ENCODE results near the gene NUBP2.

NUBP2 gene

DNA sequence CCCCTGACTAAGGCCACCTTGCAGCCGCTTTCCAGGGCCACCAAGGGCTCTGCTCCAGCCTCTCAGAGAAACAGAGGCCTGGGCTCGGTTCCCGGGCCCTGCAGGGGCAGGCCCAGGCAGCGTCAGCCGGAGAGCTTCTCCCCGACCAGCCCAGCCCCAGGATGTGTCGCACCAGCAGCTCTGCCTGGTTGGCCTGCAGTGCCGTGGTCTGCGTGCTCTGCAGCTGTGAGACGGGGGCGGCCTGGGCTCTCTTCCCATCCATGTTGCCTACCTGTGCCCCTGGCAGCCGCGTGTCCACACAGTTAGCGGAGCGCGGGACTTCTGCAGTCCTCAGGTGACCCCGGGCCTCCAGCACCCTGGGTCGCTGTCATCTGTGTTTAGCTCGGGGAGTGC, 5.9 kb downstream of the NUBP2 start:
- DNase-seq (ENCODE audit: low spot score) = no peak
- TF ChIP-seq, protein P1, sequence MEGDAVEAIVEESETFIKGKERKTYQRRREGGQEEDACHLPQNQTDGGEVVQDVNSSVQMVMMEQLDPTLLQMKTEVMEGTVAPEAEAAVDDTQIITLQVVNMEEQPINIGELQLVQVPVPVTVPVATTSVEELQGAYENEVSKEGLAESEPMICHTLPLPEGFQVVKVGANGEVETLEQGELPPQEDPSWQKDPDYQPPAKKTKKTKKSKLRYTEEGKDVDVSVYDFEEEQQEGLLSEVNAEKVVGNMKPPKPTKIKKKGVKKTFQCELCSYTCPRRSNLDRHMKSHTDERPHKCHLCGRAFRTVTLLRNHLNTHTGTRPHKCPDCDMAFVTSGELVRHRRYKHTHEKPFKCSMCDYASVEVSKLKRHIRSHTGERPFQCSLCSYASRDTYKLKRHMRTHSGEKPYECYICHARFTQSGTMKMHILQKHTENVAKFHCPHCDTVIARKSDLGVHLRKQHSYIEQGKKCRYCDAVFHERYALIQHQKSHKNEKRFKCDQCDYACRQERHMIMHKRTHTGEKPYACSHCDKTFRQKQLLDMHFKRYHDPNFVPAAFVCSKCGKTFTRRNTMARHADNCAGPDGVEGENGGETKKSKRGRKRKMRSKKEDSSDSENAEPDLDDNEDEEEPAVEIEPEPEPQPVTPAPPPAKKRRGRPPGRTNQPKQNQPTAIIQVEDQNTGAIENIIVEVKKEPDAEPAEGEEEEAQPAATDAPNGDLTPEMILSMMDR (IDR thresholded peaks at IDR 0.05; ENCODE audit: extremely low read depth, missing control alignments) = no peak

DNA sequence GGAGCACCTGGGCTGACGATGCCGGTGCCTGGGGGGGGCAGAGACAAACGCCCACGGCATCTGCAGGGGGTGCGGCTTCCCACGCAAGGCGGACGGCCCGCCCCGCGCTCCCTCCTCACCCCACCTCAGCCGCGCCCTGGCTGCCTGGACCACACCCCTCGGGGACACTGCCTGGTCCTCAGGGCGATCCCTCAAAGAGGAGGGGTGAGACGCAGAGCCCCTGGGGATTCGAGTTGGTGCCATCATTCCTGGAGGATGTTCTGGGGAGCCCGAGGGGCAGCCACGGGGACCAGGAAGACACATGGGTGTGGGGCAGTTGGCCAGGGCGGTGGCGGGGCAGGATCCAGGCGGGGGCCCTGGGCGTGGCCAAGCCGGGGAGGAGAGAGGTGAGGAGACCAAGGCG, 6.9 kb downstream of the NUBP2 start:
- TF ChIP-seq, protein P1 (IDR thresholded peaks at IDR 0.05; ENCODE audit: extremely low read depth, missing control alignments) = no peak
- DNase-seq (ENCODE audit: low spot score) = no peak

DNA sequence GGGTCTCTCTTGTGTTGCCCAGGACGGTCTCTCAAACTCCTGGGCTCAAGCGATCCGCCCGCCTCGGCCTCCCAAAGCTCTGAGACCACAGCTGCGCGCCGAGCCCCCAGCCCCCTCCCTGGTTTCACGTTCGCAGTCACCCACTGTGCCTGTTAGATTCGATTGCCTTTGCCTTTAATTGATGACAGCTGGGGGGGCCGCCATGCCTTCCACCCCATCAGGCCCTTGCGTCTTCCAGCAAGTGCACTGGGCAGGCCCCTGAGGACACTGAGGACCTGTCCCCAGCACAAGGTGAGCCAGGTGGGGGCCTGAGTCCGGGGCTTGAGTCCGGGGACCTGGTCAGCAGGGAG, 7.5 kb downstream of the NUBP2 start:
- TF ChIP-seq, protein P1 (IDR thresholded peaks at IDR 0.05; ENCODE audit: extremely low read depth, missing control alignments) = no peak
- no peak for DNase-seq (ENCODE audit: low spot score)

DNA sequence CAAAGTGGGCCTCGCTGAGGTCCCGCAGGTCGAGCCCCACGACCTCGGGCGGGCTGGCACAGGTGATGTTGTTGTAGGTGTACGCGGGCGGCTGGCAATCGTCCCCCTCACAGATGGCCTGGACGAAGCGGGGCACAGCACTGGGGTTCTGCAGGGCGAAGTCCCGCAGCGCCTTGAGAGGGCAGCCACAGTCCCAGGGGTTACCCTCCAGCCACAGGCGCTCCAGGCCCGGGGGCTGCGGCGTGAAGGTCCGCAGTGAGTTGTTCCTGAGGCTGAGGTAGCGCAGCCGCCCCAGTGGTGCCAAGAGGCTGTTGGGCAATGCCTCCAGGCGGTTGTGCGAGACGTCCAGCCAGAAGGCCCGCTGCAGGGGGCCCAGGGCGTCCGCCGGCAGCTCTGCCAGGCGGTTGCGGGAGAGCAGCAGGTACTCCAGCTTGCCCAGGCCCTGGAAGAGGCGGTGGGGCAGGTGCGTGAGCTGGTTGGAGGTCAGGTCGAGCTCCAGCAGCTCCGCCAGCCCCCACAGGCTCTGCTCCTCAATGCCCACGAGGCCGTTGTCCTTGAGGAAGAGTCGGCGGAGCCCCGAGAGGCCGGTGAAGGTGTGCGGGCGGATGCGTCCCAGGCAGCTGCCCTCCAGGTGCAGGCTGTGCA, 8.0 kb downstream of the NUBP2 start:
- TF ChIP-seq, protein P1 (IDR thresholded peaks at IDR 0.05; ENCODE audit: extremely low read depth, missing control alignments) = no peak

DNA sequence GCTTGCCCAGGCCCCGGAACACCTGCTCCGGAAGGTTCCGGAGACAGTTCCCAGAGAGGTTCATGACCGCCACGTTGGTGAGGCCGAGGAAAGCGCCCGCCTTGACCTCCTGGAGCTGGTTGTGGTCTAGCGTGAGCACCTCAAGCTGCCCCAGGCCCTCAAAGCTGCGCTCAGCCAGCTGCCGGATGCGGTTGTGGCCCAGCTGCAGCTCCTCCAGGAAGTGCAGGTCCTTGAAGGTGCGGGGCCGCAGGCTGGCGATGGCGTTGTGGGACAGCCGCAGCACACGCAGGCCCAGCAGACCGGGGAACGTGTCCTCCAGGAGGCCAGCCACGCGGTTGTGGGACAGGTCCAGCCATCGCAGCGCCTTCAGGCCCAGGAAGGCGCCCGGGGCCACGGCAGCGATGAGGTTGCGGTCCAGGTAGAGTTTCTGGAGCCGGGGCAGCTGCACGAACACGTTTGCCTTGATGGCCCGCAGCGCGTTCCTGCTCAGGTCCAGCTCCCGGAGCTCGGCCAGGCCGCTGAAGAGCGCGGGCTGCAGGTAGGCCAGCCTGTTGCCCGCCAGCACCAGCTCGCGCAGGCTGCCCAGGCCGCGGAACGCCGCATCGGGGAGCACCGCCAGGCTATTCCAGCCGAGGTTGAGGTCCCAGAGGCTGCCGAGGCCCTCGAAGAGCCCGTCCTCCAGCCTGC, 8.6 kb downstream of the NUBP2 start:
- TF ChIP-seq, protein P1 (IDR thresholded peaks at IDR 0.05; ENCODE audit: extremely low read depth, missing control alignments) = no peak
- no peak for DNase-seq (ENCODE audit: low spot score)

More for the DNA sequence above, 8.0 kb downstream of the NUBP2 start:
- no peak for DNase-seq (ENCODE audit: low spot score)

DNA sequence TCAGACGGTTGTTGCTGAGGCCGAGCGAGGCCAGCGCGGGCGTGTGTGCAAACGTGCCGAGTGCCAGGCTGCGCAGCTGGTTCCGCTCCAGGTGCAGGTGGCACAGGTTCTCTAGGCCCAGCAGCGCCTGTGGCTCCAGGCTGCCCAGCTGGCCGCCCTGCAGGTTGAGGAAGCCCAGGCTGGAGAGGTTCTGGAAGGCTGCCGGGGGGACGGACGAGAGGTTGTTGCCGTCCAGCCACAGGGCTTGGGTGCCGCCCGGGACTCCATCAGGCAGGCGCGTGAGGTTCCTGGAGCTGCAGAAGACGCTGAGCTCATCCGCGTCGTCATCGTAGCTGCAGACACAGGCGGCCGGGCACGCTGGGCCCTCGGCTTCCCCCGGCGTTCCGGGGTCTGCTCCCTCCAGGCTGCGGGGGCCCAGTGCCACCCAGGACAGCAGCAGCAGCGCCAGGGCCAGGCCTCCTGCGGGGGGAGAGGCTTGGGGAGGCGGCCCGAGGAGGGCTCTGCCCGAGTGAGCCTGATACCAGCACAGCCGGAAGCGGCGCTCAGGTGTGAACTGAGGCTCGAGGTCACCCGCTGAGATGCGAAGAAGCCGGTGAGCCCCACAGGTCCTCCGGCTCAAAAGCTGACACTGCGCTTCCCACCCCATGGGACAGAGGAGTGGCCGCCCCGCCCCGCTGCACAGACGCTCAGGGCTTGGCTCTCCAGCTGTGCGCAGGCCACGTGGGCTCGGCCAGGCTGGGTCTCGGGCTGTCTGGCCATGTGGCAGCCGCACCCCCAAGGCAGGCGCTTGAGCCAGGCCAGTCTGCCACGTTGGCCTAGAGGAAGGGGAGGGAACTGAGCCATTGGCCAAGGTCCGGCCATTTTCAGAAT, 9.4 kb downstream of the NUBP2 start:
- DNase-seq (ENCODE audit: low spot score) = no peak
- TF ChIP-seq, protein P1 (IDR thresholded peaks at IDR 0.05; ENCODE audit: extremely low read depth, missing control alignments) = no peak
